GM18502 (cell line): Measurements from ENCODE around the gene SEC16A.
A peak's percentile ranks its signal among the peaks of the same experiment; 100 is the strongest.

Experiments
- ATAC-seq: cut with Tn5 transposase; IDR thresholded peaks from one replicate; pipeline ENCODE4 v1.9.1; 2021; ENCODE audit warnings: mild to moderate bottlenecking; ENCODE audit not compliant: unreplicated experiment, poor library complexity

The SEC16A gene

GRCh38 chr9:136444102-136444501 lies 38.7 kb downstream of the SEC16A start:
- ATAC-seq = no peak

DNA sequence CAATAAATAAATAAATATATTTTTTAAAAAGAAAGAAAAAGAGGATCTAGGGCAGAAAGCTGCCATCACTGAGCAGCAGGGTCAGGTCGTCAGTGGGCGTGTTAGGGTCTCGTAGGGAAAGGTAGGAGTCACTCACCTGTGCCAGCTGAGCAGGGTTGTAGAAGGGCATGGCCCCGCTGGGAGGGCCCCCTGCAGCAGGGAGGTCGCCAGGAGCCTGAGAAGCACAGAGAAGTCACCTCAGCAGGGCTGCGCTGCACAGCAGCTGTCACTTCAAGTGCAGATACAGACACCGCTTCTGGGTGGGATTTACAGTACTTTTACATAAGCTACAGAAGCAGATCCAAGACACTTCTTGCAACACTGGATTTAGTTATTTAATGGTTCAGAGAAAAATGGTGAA lies 39.2 kb downstream of the SEC16A start:
- no peak for ATAC-seq

DNA sequence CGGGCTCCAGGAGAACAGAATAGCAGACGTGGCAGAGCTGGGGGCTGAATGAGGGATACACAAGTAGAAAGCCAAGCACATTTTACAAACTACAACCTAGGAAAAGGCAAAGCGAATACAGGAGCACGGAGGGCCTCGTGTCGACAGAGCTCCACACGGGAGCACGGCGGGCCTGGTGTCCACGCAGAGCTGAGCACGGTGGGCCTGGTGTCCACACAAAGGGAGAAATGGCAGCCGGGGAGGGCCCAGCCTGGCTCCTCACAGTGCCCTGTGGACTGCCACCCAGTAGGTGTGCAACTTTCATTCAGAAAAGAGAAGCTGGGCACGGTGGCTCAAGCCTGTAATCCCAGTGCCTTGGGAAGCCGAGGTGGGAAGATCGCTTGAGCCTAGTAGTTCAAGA lies 39.8 kb downstream of the SEC16A start:
- ATAC-seq = no peak

- no peak for ATAC-seq
These were observed 40.6 kb downstream of the SEC16A start for GRCh38 chr9:136442265-136442664.

DNA sequence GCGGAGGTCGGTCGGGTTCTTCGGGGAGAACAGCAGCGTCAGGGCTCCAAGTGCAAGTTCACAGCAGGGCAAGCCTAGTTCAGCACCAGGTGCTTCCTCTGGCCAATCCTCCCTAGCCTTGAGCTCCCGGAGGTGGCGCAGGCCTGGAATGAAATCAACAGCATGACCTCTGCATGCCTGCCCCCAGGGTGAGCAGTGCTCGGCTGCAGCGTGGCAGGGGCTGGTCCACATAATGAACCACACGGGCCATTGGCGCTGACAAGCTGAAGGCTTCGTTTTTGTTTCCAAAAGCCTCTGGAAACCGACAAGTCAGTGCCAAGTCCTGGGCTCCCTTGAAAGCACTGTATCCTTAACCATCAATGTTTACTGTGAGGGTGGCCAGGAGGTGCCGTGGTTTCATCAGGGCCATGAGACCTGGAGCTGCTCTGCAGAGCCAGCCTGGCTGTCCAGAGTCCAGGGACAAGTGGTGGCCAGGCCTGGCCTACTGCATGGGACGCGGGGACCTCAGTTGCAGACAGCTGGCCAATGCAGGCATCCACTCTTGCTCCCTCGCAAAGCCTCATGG lies 41.1 kb downstream of the SEC16A start:
- ATAC-seq = no peak

DNA sequence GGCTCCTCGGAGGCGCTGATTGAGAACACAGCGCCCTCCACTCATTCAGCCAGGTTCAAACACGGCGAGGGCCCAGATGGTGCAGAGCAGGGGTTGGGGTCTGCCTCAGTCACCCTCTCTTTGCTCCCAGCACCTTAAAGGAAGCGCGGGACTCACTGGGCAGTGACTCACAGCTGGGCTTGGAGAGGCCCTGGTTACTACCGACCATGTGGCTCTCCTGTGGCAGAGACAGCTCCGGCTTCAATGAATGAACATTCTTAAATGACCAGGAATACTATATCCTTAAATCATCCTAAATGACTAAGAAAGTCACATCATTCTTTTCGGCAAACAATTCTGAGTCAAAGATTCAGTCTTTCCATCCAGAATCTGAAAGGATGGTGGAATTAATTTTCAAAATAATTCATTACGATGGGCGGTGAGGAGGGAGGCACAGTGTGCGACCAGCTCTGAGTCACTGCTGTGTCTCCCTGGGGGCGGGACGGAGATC lies 41.6 kb downstream of the SEC16A start:
- no peak for ATAC-seq

DNA sequence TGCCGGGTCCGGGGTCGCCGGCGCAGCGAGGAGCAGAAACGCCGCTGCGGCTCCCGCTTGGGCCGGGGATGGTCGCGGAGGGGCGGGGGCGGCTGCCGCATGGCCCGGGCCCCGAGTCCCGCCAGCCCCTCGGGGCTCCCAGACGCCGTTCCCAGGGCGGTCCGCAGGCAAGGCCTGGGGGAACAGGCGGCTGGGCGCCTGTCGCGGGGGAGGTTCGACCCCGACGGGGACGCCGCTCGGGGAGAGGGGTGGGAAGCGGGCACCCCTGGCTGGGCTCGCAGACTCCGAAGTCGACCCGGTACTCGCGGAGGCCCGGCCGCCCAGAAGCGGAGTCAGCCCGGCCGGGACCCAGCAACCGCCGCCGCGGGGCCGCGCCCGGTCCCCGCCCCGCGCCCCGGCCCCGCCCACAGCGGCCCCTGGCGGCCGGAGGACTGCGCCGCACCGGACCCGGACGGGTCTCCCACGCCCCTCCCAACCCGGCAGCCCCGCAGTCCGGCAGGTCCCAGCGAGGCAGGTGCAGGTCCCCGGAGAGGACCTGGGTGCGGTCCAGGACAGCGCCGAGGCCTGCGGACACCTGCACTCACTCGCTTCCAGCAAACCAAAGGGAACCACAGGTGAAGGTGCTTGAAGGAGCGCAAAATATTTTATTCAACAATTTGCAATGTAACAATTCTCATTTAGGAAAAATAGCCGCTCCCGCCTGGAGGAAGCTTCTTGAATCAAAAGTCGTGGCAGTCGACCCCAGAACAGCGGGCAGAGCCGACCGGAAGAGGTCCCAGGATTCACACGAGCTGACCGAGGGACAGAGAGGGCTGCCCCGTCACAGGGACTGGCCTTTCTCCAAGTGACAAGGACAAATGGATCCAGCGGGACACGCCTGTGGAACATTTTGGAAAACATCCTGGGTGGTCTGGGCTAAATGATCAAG lies 43.1 kb downstream of the SEC16A start, which contains the start of gene INPP5E:
Gene INPP5E, minus strand, starts transcription at position 365 of the 928 bp plus-strand sequence. CDS start 426 bp downstream, outside the sequence.
- ATAC-seq = peak; percentile 64

DNA sequence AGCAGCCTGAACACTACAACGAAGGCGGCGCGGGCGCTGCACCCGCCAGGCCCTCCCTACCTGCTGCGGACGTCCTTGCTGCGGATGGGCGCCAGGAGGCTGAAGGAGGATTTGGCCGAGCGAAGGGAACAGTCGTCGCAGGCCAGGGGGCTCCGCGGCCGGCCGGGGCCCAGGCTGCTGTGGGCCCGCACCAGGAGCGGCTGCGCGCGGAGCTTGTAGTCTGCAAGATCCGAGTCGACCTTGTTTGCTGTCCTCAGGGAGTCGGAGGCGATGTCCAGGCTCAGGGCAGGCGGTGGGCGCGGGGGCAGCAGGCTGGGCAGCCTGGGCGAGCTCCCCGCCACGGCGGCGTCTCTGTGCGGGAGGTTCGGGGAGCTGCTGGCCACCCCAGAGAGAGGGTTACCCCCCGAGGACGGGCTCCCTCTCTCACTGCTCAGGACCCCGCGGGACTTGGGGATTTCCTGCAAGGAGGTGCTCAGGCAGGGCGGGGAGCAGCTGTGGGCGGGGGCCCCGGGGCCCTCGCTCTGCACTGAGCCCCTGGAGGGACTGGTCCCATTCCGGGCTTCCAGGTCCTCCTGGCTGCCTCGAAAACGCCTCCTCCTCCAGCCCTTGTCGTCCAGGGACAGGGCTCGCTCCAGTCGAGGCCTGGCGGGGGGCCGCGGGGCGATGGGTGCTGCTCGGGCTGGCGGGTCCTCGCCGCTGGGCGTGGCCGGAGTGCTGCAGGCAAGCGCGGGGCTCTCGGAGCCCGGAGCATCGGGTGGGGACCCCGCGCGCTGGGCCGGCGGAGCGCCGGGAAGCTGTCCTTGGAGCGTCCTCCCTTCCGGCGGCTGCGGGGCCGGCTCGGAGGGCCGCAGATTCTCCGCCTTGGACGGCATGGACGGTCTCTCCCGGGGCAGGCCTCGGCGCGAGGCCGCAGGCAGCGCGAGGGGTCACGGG lies 44.0 kb downstream of the SEC16A start:
- ATAC-seq = peak; percentile 52

- ATAC-seq = no peak
These were observed 44.8 kb downstream of the SEC16A start for GRCh38 chr9:136437839-136438547.

- no peak for ATAC-seq
These were observed 45.4 kb downstream of the SEC16A start for GRCh38 chr9:136437430-136437829.

DNA sequence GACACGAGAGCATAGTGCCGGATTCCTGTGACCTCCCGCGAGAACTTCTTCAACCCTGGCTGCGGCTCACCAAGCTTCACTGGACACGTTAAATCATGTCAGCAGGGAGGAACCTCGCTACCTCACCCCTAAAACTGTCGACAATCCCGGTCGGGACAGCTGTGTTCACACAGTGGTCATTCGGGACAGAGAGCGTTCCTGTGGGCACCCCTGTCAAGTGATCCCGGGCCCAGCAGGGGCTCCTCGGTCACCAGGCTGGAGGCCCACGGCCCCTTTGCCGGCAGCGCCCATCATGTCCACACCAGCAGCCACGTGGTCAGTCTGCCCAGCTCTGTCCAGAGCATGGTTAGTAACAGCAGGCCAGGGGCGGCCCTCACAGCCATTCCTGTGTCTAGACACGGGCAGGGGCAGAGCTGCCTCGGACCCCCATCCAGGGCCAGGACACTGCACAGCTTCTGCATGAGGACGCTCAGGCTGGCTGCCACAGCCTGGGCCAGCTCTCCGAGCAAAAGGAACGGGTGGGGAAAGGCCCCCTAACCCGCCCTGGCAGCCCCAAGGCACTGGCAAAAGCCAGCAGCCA lies 46.7 kb downstream of the SEC16A start:
- ATAC-seq = no peak

- no peak for ATAC-seq
These were observed 48.2 kb downstream of the SEC16A start for GRCh38 chr9:136434580-136435169.

- no peak for ATAC-seq
These were observed 48.8 kb downstream of the SEC16A start for GRCh38 chr9:136433849-136434579.

DNA sequence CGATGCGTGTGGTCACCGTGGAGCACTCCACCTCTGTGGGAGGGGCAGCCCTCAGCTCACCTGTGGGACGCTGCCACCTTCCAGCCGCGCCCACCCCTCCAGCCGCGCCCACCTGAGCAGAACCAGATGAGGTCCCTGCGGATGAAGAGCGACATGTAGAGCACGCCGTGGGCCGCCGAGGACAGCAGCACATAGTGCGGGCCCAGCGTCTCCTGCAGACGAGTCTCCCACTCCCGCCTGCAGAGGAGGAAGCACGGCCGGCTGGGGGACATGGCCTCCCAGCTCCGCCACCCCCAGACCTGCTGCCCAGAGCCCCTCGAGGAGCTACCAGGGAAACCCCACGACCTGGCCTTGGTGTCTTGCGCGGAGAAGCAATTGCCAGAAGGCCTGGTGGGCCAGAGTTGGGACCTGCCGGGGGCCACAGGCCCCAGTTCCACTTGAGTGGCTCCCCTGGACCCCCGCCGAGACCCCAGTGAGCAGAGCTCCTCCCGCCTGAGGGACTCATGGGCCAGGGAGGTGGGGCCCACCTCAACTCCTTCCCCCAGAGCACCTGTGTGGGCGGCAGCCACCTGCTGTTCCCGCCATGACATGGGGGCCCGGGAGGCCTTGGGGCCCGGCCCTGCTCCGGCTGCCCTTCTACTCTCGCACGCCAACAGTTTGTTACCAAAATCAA lies 49.7 kb downstream of the SEC16A start:
- no peak for ATAC-seq

GRCh38 chr9:136432591-136432990 lies 50.2 kb downstream of the SEC16A start:
- ATAC-seq = no peak

DNA sequence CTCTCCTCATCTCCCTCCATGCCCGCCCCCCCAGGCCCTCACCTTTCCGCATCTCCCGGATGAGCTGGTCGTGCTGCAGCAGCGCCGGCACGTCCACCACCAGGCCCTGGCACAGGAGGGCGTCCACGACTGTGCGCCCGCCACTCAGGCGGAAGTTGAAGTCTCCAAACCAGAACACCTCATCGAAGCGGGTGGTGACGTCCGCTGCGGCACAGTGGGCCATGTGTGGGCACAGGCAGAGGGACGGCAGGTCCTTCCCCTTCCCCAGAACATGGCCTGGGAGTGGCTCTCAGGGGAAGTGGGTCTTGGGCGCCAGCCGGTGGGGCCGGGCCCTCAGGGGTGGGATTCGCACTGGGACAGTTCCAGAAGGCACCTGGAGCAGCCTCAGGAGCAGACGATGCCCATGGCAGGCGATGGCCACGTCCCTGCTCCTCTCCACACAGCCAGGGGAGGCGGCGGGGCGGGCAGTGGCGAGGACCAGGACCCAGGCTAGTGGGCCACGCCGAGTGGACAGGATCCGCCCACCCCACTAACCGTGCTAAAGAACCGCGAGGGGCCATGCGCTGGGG lies 51.0 kb downstream of the SEC16A start:
- ATAC-seq = no peak

DNA sequence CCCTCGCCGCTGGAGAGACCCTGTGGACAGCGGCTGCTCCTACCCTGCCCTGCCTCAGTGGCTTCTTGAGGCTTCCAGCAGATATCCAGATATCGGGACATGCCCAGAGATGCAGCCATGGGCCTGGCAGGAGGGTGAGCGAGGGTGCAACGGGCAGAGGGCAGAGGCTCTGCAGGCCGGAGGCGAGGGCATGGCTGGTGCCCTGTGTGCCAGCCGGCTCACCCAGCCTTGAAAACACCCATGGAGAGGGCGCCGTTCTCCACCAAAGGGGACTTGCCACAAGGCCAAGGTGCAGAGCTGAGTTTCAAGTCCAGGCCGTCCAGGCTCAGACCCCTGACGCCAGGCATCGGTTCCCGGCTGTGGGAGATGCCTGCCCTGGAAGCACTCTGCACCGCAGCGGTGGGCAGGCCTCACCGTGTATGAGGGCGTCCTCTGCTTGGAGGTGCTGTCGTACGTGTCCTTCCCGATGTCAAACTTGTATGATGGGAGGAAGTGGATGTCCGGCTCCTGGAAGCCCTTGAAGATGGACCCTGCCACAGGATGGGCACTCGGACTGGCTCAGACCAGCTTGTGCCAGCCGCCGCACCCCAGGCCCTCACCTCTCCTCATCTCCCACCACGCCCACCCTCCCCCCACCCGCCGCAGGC lies 52.1 kb downstream of the SEC16A start:
- ATAC-seq = no peak
